Iris pigment epithelial cell (primary cell): ENCODE results near the gene ZNF335.
"Not testable (repeated sequence)": the region's sequence is repeated elsewhere in the genome, so short reads cannot be mapped to it uniquely, and the experiment has no call there.

Experiments used
- DNase-seq: peaks from one replicate; pipeline ENCODE4 v3.0.0-alpha.2; 2011; ENCODE audit warnings: low read depth

ZNF335 gene

DNA sequence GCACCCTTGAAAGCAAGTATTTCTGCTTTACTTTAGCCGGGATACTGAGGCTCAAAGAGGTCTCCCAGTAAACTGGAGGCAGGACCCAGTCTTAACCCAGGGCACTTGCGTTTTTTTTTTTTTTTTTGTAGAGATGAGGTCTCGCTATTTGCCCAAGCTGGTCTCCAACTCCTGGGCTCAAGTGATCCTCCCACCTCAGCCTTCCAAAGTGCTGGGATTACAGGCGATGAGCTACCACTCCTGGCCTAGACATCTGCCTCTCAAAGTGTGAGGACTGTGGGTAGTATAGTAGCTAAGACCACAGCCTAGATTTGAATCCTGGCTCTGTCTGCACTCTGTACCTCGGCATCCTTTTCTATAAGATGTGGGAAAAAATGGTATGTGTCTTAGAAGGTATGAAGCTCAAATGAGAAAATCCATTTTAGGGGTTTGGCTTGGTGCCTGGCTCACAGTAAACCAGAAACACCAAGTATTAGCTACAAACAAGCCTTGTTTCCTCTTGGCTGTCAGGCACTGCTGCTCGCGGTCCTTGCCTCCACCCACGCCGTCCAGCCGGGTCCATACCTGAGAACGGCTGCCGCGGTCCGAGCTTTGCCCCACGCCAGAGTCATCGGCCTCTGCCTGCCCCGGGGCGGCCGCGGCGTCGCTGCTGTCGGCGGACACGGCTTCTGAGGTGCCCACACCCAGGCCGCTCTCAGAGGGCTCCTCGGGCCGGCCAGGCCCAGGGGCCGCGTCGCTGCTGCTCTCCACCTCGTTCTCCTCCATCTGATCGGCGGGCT lies 1.2 kb downstream of the ZNF335 start:
- DNase-seq, result peak; percentile 43

- DNase-seq, result peak; percentile 67
These were observed 2.0 kb downstream of the ZNF335 start for GRCh38 chr20:45969712-45970634.

DNA sequence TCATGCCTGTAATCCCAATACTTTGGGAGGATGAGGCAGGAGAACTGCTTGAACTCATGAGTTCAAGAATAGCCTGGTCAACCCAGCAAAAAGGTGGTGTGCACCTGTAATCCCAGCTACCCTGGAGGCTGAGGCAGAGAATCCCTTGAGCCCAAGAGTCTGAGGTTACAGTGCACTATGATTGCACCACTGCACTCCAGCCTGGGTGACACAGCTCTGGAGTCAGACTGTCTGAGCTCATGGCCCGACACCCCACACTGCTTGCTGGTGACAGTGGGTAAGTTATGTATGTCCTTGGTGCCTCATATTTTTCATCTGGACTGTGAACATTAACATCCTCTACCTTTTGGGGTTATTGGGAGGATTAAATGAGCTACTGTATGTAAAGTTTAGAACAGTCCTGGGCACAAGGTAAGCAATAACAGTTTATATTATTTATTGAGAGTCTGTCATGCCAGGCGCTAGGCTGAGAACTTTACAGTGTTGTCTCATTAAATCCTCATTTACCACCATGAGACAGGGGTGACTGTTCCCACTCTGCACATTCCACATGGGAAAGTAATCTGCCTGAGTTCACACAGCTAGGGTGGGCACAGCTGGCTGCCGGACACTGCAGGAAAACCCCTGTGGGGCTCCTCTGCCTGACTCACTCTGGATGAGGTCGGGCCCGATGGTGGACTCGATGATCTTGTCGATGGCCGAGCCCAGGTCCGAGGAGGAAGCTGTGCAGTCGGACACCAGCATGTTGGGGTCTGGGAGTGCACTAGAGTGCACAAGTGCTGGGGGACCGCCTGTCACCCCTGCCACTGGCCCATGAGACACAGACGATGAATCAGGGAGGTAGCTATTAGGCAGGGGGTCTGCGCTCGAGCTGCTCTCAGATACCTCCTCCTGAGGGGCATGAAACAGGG lies 2.9 kb downstream of the ZNF335 start:
- peak; percentile 55 for DNase-seq

- DNase-seq, result no peak
These were observed 3.8 kb downstream of the ZNF335 start for GRCh38 chr20:45968081-45968671.

GRCh38 chr20:45967551-45968080 lies 4.4 kb downstream of the ZNF335 start:
- DNase-seq, result no peak

DNA sequence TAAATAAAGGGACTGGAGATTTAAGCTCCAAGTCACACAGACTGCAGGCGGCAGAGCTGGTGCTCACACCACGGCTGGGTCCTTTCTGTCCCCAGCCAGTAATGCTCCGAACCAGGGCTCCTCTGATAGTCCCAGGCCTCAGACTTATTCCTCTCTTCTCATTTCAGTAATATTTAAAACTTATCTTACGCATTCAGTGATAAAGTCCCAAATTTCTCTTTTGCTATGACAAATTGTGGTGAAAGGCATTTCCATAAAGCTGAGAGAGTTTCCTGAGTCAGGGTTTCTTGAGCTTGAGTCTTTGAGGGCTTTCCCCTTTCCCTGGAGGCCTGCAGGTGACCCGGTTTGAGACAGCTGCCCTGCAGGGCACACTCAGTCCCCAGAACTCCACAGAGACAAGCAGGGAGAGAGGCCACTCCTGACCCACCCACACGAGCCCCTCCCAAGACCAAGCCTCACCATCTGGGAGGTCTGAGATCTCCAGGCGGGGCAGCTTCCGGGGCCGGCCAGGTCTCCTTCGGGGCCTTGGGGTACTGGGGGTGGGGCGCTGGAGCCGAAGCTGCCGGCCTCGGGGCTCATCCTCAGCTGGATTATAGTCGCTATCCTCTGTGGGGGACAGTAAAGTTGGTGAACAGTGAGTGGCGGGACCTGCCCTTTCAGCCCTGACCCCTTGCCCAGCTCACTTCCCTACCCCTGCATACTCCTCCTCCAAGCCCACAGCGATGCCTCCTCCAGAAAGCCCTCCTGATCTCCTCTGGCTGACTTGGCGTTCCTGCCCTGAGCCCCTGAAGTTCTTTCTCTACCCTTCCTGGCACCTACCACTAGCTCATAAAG lies 6.6 kb downstream of the ZNF335 start:
- DNase-seq, result no peak

GRCh38 chr20:45964006-45964400 lies 8.0 kb downstream of the ZNF335 start:
- DNase-seq, result no peak

DNA sequence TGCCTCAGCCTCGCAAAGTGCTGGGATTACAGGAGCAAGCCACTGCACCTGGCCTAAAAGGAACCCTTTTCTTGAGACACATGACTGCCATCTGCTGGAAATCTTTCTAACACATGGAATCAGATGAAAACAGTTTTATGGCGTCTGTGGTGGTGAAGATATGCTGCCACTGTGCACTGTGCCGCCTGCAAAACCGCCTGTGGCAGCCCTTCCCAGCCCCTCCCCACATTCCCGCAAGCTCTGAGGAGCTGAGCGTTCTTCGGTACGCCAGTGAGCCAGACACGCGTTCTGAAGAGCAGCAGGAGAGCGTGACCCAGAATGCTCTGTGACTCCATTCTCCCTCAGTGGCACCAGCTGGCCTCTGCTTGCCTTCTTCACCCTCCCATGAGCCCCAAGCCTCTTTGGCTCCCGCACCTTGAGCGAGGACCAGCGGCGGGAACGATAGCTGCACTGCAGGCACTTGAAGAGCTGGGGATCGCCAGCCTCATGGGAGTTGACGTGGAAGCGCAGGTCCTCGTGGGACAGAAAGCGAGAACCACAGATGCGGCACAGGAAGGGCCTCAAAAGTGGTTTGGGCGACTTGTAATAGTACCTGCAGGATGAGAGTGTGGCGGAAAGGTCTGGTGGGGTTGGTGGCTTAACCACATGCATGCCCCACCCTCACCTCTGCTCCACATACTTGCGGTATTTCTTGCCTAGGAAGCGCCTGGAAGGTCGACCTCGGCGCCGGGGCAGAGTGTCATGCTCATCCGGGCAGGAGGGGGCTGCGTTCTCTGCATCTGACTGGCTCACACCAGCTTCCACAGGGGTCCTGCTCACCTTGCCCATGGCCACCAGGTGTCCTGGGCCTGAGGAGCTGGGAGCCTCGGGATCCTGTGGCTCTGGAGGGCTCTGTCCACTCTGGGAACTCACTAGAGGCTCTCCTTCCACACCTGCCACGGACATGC lies 8.7 kb downstream of the ZNF335 start:
- DNase-seq, result peak; percentile 34

DNA sequence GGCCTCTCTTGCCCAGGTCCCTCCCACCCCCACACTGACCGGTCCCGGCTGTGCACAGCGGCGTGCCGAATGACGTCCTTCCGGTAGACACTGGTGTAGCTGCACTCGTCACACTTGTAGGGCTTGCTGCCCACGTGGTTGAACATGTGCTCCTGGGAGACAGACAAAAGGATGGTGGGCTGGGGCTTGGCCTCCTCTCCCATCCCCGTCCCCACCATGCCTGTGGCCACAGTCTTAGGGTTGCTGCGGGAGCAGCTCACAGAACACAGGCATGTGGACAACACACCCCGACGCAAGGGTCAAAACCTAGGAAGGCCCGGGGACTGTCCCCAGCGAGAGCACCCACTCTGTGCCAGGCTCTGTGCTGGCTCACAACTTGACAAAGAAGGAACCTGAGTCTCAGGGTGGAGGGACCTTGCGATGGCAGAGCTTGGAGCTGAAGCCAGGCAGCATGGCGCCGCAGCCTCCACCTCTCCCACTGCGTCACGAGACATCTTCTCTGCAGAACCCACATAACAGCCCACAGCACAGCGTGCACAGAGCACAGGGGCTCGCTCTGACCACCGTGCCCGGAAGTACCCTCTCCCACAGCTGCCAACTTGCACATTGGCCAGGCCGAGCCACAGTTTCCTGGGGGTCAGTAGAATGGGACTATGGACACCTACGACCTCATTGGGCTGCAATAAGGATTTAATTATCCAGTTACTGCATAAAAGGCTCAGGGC lies 9.8 kb downstream of the ZNF335 start:
- no peak for DNase-seq

GRCh38 chr20:45959956-45960630 lies 11.9 kb downstream of the ZNF335 start:
- DNase-seq, result no peak

DNA sequence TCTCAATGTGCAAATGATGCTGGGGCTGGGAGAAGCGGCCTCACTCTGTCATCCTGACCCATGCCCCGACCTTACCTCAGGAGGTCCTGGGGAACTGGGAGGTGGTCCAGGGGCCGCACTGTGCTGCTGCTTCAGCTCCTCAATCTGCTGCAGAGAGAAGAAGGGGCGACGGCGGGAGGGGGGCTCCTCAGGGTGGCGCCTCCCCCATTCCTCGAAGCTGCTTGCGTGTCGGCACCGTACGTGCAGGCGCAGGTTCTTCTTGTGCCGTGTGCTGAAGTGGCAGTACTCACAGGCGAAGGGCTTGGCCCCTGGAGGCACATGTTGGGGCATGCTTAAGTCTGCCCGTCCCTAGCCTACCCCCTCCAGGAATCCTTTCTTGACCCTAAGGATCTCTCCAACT lies 12.9 kb downstream of the ZNF335 start:
- DNase-seq, result no peak

DNA sequence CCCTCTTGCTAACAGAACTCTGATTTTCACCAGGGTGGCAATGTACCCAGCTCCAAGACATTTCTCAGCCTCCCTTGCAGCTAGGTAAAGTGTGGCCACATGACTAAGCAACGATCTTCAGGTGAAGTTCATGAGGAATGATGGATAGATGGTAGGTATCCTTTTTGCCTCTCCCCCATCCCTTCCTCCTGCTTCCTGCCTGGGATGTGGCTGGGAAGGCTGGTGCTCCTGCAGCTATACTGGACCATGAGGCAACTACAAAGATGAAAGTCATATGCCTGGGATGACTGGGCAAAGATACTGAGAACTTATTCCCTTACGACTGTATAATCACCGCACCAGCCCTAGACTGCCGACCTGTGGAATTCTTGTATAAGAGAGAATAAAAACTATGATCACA lies 13.4 kb downstream of the ZNF335 start:
- DNase-seq, result no peak

DNA sequence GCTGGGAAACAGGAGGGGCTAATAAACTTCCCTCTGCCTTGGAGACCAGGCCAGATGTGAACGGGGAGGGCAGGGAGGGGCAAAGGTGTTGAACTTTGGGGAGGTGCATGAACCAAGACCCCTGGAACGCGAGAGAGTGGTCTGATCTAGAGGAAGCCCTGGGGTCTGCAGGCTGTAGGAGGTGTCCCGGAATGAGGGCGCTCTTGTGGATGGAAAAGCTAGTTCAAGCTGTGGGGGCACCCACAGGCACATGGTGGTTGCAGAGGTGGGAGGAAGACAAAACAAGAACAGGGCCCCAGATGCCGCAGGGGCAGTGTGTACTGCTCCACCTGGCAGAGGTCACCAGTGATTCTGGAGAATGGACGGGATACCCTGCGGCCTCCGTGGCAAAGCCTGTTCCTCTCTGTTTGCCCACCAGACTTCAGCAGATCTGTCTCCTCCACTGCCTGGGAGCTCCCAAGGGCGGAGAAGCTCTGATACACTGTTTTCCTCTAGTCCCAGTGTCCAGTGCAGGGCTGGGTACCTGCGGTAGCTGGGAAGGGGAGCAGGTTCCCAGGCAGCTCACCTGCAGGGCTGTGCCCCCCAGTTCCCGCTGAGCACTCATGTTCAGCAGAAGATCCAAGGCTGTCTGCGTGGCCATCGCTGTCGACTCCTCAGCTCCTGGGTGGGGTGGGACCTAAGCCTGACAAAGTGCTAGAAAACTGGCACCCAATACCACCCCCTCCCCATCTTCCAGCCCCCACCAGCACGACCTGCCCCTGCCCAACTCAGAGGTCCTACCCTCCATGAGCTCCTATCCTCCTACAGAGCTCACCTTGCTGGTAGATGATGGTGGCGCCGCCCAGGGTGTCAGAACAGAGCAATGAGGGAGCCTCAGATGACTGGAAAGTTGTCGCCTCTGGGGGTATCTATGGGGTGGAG lies 14.7 kb downstream of the ZNF335 start:
- no peak for DNase-seq

- DNase-seq, result not testable (repeated sequence)
These were observed 15.7 kb downstream of the ZNF335 start for GRCh38 chr20:45956326-45956725.

DNA sequence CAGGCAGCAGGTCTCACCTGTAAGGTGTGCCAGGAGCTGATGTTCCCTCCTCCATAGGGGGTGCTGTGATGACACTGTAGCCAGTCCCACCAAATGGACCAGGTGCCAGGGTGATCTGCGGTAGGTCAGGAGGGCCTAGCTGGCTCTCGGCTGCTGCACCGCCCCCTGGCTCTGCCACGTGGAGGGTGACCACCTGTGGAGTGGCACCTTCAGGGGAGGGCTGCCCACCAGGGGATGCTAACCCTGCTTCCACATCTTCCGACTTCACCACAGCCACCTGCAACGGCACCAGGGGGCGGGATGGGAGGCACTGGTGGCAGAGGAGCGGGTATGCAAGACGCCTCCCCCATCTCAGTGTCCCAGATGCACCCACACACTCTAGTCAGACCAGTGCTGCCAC lies 18.3 kb downstream of the ZNF335 start:
- no peak for DNase-seq

GRCh38 chr20:45952861-45953260 lies 19.1 kb downstream of the ZNF335 start:
- no peak for DNase-seq
